Brain microvascular endothelial cell (primary cell): ENCODE measurements around the gene OTOP1.
A peak's percentile ranks its signal among the peaks of the same experiment; 100 is the strongest.
"Not testable (repeated sequence)": the region's sequence is repeated elsewhere in the genome, so short reads cannot be mapped to it uniquely, and the experiment has no call there.

Source experiments
- DNase-seq: peaks from one replicate; pipeline ENCODE4 v3.0.0-alpha.2; 2020
- H3K27ac ChIP-seq: fragments of 250-450 bp; sonication (Bioruptor Pico); 2 replicates; pipeline ENCODE4 v1.5.1; 2020; ENCODE audit warnings: mild to moderate bottlenecking, moderate library complexity
- H3K27me3 ChIP-seq: fragments of 250-450 bp; sonication (Bioruptor Pico); replicated peaks from 2 replicates; pipeline ENCODE4 v1.5.1; 2020; ENCODE audit warnings: mild to moderate bottlenecking
- H3K36me3 ChIP-seq: fragments of 250-450 bp; sonication (Bioruptor Pico); replicated peaks from 2 replicates; pipeline ENCODE4 v1.5.1; 2020; ENCODE audit warnings: mild to moderate bottlenecking
- H3K4me3 ChIP-seq: 2 replicates; pipeline ENCODE4 v1.5.1; 2011; ENCODE audit warnings: low read depth, mild to moderate bottlenecking, control low read depth, low read length, moderate library complexity
- CTCF ChIP-seq: IDR thresholded peaks from 2 replicates; pipeline ENCODE4 v1.5.1; 2011; ENCODE audit warnings: low read depth, mild to moderate bottlenecking, moderate library complexity, low read length, control low read depth, inconsistent platforms; ENCODE audit errors: missing control alignments
- in situ Hi-C: cut with HindIII; loops from 2 replicates; pipeline ENCODE4 v1.10.0; 2017; ENCODE audit warnings: low sequenced_read_pairs, low pct_ligation_motif_present

OTOP1 gene

GRCh38 chr4:4185528-4185927 lies 41.2 kb downstream of the OTOP1 start:
- DNase-seq = no peak
- Histone ChIP-seq H3K27ac (no peak overlapping the region), H3K27me3 (no peaks in the 10 kb centered on the region), H3K36me3 (no peaks in the 10 kb centered on the region), H3K4me3 (no peak overlapping the region)
- in situ Hi-C loops = no loop called here
- no peak for TF ChIP-seq CTCF

- DNase-seq = no peak
- H3K27me3 ChIP-seq = no peaks in the 10 kb centered on the region
- in situ Hi-C loops = no loop called here
These were observed 43.7 kb downstream of the OTOP1 start for GRCh38 chr4:4182835-4183568.

GRCh38 chr4:4170596-4171150 lies 56.1 kb downstream of the OTOP1 start:
- no peak for TF ChIP-seq CTCF
- Histone ChIP-seq H3K27me3 (no peaks in the 10 kb centered on the region), H3K36me3 (no peaks in the 10 kb centered on the region), H3K4me3 (no peak overlapping the region), H3K27ac (no peak overlapping the region)
- in situ Hi-C loops = no loop called here
- no peak for DNase-seq

More at GRCh38 chr4:4182835-4183568, 43.7 kb downstream of the OTOP1 start:
- Histone ChIP-seq H3K27ac (no peak overlapping the region), H3K4me3 (no peak overlapping the region), H3K36me3 (no peaks in the 10 kb centered on the region)
- peak; percentile 79 for TF ChIP-seq CTCF

GRCh38 chr4:4167981-4168780 lies 58.5 kb downstream of the OTOP1 start:
- H3K4me3 ChIP-seq, in situ Hi-C loops, DNase-seq, H3K27ac ChIP-seq, H3K36me3 ChIP-seq, H3K27me3 ChIP-seq: not testable (repeated sequence)

GRCh38 chr4:4166986-4167385 lies 59.7 kb downstream of the OTOP1 start:
- H3K27me3 ChIP-seq, H3K4me3 ChIP-seq, in situ Hi-C loops, DNase-seq, H3K36me3 ChIP-seq, H3K27ac ChIP-seq: not testable (repeated sequence)

GRCh38 chr4:4165701-4166392 lies 60.9 kb downstream of the OTOP1 start:
- H3K4me3 ChIP-seq, H3K36me3 ChIP-seq, DNase-seq, H3K27ac ChIP-seq, in situ Hi-C loops, H3K27me3 ChIP-seq: not testable (repeated sequence)

- in situ Hi-C loops, H3K27ac ChIP-seq, H3K27me3 ChIP-seq, H3K4me3 ChIP-seq, DNase-seq, H3K36me3 ChIP-seq: not testable (repeated sequence)
These were observed 62.1 kb downstream of the OTOP1 start for GRCh38 chr4:4164532-4165173.

GRCh38 chr4:4162186-4162585 lies 64.5 kb downstream of the OTOP1 start:
- DNase-seq, H3K27ac ChIP-seq, in situ Hi-C loops, H3K4me3 ChIP-seq, H3K27me3 ChIP-seq, H3K36me3 ChIP-seq: not testable (repeated sequence)

GRCh38 chr4:4160956-4161665 lies 65.6 kb downstream of the OTOP1 start:
- DNase-seq, H3K4me3 ChIP-seq, in situ Hi-C loops, H3K27ac ChIP-seq, H3K36me3 ChIP-seq, H3K27me3 ChIP-seq: not testable (repeated sequence)
